HG02840 (cell line): ENCODE data around the gene LRRC23.
"Not testable (repeated sequence)": the region's sequence is repeated elsewhere in the genome, so short reads cannot be mapped to it uniquely, and the experiment has no call there.

Experiments used
- ATAC-seq: cut with Tn5 transposase; IDR thresholded peaks from one replicate; pipeline ENCODE4 v1.9.1; 2021; ENCODE audit warnings: mild to moderate bottlenecking, moderate library complexity, moderate number of reproducible peaks; ENCODE audit not compliant: unreplicated experiment, low FRiP score

The LRRC23 gene, protein sequence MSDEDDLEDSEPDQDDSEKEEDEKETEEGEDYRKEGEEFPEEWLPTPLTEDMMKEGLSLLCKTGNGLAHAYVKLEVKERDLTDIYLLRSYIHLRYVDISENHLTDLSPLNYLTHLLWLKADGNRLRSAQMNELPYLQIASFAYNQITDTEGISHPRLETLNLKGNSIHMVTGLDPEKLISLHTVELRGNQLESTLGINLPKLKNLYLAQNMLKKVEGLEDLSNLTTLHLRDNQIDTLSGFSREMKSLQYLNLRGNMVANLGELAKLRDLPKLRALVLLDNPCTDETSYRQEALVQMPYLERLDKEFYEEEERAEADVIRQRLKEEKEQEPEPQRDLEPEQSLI

DNA sequence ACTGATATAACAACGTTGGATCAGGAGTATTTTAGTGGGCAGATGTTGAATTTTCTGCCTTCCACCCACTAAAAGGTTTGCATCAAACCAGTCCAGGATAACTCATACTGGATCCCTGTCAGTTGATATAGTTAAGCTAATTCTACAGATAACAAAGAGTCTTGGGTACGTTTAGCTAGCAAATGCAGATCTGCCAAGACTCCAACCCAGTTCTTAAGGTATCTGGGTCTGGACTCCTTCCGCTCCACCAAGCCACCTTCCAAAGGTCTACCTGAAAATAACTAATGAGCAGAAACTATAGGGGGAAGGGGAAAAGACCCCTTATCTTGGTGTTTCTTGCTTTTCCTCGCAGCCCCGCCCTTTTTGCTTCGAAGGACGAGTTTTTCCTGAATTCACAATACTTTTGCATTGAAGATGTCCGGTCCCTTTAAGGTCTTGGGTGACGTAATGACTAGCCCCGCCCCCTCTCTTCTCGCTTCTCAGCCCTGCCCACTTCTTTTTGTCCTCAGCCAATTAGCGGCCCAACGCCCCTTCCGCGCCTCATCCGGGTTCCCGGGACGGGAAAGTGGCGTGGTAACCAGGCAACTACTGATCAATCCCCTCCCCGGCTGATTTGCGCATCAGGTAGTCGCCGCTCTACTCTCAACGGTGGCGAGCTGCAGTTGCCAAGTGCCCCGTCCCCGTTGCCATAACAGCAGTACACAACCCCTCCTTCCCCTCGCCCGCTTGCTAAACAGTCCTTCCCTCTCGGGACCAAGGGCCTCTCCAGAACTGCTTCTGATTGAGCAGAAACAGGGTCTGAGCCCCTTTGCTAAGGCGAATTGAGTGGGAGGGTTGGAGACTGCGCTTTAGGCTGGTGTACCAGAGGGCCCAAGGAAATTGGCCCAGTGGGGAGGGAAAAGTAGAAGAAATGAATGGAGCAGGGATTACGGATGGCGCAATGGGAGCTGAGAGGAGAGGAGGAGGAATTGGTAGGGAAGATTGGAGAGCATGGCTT is at the start of gene LRRC23:
LRRC23 (plus strand) TSS at position 543 of the 997 bp plus-strand sequence. CDS start 812 bp downstream, outside the sequence.
- ATAC-seq: peak; percentile 86

DNA sequence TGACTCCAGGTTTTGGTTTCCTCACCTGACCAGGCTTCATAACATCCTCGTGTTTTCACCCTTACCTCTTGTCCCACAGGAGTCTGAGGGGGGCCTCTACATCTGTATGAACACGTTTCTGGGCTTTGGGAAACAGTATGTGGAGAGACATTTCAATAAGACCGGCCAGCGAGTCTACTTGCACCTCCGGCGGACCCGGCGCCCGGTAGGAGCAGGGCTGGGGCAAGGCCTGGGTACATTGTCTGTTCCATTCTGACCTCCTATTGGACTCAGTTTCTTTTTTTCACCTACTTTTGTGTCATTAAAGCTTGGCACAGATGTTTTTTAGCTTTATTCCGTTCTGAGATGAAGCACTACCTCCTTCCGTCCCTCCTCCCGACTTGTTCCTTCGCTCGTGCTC is 49.3 kb upstream of the LRRC23 start:
- no peak for ATAC-seq

DNA sequence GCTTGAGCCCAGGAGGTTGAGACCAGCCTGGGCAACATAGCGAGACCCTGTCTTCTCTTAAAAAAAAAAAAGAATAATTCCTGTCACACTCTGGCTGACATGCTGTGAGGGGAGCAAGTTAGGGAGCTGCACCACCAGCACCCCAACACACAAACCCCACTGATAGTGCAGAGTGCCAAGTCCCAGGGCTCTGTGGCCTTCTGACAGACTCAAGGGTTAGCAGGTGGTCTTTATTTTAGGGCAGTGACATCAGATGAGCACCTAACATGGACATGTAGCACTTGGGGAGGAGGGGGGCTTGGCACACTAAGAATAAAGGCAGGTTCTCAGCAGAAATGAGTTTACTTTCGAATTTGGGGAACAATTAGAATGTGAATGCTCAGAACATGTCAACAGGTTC is 45.8 kb upstream of the LRRC23 start:
- no peak for ATAC-seq

DNA sequence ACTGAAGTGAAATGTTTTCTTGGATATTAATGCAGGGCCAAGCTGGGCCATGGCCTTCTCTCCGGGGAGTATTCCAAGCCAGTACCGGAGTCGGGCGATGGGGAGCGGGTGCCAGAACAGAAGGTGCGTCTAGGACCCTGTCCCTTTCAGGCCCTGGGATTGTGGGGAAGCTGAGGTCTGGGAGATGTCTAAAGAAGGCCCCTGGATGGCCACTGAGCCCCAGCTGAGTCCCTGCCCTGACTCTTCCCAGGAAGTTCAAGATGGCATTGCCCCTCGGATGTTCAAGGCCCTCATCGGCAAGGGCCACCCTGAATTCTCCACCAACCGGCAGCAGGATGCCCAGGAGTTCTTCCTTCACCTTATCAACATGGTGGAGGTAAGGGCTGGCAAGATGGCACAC is 44.5 kb upstream of the LRRC23 start:
- ATAC-seq: no peak

DNA sequence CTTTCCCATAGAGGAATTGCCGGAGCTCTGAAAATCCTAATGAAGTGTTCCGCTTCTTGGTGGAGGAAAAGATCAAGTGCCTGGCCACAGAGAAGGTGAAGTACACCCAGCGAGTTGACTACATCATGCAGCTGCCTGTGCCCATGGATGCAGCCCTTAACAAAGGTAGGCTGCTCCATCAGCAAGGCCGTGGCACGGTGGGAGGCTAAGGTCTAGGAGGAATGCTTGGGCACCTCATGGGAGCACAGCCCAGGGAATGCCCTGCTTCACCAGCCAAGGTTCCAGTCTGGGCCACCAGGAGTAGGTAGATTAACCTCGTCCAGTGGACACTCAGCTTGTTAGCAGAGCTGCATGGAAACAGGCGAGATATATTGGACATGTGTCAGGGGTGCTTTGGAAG is 43.7 kb upstream of the LRRC23 start:
- ATAC-seq: no peak

DNA sequence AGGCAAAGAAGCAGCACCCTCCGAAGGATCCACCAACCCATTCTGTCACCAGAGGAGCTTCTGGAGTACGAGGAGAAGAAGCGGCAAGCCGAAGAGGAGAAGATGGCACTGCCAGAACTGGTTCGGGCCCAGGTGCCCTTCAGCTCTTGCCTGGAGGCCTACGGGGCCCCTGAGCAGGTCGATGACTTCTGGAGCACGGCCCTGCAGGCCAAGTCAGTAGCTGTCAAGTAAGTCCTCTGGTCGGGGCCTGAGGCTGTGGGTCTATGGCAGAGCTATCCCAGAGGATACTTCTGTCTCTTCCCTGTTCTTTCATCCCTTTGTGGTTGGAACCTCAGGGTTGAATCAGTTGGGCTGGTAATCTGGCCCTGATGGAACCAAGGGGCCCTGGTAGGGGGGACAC is 43.2 kb upstream of the LRRC23 start:
- ATAC-seq: no peak

DNA sequence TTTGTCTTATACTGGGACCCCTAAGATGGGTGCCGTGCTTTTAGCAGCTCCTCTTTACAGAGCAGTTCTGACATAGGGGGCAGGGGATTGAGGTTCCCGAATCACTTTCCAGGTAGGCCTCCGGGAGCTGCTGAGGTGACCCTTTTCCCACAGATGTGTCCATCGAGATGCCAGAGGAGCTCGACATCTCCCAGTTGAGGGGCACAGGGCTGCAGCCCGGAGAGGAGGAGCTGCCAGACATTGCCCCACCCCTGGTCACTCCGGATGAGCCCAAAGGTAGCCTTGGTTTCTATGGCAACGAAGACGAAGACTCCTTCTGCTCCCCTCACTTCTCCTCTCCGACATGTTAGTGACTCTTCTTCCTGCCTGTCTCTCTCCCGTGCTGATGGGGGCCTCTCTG is 41.6 kb upstream of the LRRC23 start:
- no peak for ATAC-seq

DNA sequence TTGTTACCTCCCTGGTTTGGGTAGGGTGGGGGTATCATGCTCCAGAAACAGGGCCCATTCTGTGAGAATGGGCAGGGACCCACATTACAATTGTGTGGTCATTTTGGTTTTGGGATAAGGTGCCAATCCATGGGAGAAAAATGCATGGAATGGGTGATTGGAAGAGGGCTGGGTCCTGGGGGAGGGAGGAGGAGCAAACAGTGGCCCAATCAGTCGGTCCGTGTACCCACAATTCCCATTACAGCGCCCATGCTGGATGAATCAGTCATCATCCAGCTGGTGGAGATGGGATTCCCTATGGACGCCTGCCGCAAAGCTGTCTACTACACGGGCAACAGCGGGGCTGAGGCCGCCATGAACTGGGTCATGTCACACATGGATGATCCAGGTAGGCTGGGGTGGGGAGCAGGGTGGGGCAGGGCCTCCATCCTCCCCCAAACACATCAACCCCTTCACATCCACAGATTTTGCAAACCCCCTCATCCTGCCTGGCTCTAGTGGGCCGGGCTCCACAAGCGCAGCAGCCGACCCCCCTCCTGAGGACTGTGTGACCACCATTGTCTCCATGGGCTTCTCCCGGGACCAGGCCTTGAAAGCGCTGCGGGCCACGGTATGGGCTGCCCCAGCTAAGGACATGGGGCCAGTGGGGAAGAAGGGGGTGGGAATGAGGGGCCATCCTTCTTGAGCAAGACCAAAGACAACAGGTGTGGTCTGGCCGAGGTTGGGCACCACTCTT is 40.9 kb upstream of the LRRC23 start:
- ATAC-seq: no peak

DNA sequence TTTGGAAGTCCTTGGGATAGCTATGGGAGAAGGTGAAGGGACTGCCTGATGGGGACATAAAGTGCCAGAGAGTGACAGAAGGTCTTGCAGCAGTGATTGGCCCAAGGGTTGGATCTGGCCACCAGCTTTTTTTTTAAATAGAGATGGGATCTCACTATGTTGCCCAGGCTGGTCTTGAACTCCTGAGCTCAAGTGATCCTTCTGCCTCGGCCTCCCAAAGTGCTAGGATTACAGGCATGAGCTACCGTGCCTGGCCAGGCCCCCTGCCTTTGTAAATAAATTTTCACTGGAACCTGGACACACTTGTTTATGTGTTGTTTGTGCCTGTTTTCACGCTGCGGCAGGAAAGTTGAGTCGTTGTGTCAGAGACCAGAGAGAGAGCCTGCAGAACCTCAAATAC is 39.3 kb upstream of the LRRC23 start:
- not testable (repeated sequence) for ATAC-seq

DNA sequence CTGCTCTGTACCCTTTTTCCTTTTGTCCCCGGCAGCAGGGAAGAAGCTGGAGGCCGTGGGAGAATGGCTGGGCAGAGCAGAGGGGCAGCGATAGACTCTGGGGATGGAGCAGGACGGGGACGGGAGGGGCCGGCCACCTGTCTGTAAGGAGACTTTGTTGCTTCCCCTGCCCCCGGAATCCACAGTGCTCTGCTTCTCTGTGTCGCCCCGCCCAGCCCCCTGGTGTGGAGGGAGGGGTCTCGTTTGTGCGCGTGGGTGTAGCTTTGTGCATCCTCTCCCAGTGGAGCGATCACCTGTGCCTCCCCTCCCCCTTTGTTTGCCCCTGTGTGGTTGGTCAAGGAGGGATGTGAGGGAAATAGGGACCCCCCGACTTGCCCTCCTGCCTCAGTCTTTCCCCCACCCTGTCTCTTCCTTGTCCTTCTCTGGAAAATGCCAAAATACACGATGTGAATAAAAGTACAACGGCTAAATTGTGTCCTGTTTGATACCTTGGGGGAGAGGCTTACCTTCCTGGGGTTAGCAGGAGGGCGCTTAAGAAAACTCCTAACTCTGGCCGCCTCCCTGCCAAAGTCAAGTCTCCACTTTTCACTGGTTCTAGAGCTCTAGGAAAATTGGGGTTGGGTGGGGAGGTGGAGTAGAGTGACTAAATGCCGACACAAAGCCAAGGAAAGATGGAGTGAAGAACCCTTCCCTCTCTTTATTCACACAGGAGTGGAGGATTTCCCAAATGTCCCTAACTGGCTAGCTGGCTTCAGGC is 38.3 kb upstream of the LRRC23 start:
- ATAC-seq: no peak

DNA sequence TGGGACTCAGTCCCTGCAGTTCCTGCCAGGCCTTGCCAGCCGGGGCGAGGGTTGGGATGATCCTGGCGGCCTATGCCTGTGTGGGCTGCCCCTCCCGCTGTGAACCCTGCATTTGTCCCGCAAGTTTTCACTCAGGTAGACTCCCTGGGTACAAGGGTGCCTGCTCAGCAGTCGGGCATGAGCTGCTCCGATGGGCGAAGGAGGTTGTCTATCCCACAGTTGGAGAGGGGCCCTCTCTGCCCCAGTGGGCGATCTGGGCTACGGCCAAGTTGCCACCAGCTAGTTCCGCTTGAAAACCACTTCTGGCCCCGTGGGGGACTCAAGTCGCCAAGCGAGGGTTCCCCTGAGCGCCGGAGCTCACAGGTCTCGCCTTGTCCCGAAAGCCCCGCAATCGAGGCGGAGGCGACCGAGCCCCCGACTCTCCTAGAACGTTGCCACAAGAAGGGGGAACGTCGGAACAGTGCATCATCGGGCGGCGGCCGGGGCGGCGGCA is 37.7 kb upstream of the LRRC23 start:
- peak; percentile 3 for ATAC-seq

DNA sequence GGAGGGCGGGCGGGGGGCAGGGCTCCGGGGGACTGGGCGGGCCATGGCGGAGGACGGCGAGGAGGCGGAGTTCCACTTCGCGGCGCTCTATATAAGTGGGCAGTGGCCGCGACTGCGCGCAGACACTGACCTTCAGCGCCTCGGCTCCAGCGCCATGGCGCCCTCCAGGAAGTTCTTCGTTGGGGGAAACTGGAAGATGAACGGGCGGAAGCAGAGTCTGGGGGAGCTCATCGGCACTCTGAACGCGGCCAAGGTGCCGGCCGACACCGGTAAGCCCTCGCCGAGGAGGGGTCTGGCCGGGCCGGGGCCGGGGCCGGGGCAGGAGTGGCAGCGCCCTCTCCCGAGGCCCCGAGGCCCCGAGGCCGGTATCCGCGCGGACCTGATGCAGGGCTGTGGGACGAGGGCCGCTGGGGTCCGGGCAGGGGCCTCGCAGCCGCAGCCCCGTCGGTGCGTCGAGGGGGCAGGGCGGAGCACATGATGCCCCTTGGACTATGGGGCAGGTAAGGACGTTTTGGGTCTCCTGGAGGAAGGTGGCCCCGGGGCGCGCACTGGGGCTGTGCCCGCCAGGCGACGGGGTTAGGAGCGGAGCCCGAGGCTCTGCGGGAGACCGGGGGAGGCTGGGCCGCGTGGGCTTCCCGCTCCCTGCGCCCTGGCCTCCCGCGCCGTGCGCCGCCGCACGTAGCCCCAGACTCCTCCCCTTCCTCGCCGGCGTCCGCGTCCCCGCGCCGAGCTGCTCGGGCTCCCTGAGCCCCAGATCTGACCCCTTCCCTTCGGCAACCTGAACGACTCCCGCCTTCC is 37.0 kb upstream of the LRRC23 start, which contains the start of gene TPI1:
TPI1 (plus strand) TSS at position 119 of the 798 bp plus-strand sequence; CDS start at position 155, 36 bp downstream.
- peak; percentile 62 for ATAC-seq

DNA sequence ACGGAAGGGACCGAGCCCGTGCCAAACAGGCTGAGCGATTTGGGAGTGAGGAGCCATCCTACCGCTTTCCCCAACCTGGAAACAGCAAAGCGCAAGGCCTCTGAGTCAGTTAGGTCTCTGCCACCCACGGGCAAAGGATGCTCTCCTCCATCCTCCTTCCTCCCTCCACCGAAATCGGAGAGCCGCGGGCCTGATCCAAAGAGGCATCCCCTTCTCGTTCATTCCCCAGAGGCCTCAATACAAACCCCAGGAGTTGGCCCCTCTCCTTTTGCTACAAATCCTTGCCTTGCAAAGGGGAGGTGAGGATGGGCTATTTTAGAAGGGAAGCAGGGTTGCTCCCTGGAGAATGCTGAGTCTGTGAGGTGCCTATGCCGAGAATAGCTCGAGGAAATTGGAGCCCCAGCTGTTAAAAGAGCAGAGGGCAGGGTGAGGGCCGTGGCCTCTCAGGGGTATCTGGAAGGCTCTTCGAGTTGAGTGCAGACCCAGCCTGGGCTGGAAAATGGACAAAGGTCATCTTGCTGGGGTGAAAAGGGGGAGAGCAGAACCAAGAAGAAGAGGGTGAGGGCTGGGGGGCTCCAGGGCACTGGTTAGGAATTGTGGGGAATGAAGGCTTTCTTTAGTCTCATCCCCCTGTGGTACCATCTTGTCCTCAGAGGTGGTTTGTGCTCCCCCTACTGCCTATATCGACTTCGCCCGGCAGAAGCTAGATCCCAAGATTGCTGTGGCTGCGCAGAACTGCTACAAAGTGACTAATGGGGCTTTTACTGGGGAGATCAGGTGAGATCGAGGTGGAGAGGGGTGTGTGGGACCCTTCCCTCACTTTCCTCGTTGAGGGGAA is 36.2 kb upstream of the LRRC23 start:
- no peak for ATAC-seq

DNA sequence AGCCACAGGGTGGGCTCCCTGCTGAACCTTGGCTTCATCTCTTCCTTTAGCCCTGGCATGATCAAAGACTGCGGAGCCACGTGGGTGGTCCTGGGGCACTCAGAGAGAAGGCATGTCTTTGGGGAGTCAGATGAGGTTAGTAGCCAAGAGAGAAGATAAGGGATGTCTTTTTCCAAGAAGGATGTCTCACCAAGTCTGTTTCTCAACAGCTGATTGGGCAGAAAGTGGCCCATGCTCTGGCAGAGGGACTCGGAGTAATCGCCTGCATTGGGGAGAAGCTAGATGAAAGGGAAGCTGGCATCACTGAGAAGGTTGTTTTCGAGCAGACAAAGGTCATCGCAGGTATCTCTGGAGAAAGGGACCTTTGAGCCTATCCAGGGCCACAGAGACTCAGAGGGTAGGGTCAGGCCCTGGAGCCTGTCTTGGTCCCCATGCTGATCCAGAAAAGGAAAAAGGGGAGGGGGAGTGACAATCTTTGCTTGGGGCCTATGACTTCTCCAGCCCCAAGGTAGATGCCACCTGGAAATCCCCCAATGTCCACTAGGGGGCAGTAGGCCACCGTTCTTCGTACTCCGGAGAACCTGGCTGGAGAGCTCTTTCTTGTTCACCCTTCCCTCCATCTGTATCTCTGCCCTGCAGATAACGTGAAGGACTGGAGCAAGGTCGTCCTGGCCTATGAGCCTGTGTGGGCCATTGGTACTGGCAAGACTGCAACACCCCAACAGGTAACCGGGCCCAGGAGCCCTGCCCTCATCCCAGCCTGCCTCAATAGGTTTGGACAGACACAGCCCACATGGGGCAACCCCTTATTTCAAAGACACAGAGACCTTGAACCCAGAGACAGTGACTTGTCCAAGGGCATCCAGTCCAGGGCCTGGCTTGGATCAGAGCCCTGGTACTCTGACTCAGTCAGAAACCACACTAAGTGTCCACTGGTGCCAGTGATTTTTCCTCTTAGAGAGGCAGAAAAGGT is 35.3 kb upstream of the LRRC23 start:
- no peak for ATAC-seq

DNA sequence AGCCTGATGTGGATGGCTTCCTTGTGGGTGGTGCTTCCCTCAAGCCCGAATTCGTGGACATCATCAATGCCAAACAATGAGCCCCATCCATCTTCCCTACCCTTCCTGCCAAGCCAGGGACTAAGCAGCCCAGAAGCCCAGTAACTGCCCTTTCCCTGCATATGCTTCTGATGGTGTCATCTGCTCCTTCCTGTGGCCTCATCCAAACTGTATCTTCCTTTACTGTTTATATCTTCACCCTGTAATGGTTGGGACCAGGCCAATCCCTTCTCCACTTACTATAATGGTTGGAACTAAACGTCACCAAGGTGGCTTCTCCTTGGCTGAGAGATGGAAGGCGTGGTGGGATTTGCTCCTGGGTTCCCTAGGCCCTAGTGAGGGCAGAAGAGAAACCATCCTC is 34.3 kb upstream of the LRRC23 start:
- not testable (repeated sequence) for ATAC-seq

DNA sequence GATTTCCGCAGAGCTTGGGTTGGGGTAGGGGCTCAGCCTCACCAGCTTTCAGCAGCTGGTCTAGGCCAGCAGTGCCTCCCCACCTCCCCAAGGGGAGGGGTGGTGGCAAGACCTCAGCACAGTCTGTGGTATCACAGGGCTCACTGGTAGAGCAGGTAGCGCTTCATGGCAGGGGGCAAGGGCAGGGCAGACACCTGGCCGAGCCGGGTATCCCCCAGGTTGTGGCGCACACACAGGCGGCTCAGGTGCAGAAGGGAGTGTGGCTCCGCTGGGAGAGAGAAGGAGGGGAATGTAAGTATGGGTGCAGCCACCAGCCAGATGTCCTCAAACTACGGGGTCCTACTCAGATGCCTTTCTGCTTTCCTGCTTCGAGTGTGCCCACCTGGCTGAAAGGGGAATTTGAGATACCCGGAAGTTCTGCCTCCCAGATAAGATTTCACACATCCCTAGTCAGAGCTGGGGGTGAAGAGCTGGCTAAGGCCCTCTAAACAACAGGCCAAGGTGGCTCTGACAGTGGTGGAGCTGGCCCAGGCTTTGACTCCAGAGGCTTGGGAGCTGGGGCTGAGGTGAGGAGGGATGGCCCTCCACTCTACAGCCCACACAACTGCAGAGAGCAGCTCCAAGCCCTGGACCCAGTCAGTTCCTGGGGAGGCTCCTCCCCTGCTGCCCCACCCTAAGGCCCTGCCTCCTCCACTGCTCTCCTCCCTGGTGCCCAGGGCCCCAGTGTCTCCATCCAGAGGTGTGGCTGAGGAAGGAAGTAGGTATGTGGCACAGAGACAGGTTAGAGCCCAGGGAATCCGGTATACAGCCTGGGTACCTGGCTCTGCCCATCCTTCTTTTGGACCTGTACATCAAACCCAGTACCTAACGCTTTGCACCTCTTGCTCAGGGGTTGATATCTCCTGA is 33.3 kb upstream of the LRRC23 start:
- no peak for ATAC-seq
